Stimulated activated CD4-positive, alpha-beta T cell treated with anti-CD3 and anti-CD28 coated beads, Interleukin-4, amount 100 ng/mL, for 4 hours (primary cell): ENCODE results near the gene TDRD5.

Experiments used
- DNase-seq, 2 experiments: peaks; one replicate each; pipeline ENCODE4 v3.0.0-alpha.2; 2020

Gene TDRD5, protein sequence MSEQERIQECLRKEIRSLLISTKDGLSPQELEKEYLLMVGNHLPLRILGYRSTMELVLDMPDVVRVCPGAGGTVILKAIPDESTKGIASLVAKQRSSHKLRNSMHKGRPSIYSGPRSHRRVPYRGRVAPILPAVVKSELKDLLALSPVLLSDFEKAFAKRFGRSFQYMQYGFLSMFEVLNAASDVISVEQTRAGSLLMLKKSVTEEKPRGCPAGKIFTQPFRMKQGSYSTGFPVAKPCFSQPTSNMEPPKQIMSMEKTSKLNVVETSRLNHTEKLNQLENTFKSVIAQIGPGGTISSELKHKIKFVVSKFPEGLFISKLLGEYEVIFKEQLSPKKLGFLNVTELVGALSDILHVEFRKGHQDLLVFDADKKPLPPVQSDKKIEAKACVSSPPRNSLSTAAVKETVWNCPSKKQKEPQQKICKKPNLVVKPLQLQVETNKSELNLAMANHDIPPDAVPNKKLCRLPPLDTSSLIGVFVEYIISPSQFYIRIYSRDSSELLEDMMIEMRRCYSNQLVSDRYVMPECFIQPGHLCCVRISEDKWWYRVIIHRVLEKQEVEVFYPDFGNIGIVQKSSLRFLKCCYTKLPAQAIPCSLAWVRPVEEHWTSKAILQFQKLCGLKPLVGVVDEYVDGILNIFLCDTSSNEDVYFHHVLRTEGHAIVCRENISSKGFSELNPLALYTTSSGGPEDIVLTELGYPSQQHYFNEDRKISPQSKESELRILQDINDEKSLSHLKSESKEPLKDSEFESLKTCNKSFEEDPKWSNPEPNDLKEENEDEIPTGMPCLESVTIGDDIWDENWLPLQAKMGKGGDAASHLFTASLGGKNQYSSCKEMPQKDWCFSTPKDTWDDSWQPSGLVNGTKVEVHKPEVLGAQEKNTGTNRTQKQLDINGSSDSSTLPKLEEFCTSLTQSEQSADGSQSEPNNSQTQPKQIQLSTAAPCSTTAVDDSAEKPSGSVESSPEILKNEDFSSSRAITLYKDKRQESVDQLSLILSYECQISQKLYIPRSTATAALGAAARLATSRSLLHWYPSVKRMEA

DNA sequence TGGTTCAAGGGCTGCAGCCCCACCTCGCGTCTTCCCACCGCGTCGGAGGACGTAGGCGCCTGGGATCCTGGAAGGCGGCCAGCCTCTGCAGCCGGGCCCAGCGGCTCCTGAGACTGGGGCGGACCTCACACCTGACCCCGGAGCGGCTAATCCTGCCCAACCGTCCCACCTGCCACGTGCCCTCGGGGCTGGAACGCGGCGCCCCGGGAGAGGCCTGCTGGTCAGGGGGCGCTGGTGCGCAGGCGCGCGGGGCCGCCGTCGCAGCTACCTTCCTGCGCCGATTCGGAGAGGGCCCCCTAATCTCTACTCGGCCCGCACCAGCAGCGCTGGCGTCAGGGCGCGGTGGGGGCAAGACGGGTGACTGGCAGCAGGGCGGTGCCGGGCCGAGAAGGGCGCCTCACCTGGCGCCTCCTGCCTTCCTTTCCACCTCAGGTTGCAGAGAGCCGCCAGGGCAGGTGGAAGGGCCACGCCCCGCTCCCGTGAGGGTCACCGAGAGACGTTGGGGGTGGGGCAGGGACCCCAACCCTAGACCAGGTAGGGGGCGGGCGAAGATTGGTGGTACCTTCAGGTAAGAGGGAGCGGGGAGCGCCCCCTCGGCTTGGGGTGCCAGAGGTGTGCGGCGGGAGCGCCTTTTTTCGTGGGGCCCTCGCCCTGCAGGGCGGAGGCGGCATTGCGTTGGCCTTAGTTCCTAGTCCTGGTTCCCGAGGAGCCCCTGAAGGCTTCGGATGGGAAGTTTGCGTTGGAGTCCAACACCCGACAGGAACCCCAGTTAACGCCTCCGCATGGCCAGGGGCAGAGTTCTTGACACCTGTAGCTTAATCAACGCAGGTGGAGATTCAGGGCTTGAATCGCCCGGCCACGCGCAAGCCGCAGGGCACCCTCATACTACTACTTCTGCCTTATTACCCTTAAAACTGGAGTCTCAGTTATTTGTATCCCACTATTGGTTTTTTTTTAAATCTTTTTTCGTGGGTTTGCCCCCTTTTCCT lies at the start of gene TDRD5:
TSS of gene TDRD5 (plus strand) at position 241 of the 989 bp plus-strand sequence. CDS start 784 bp downstream, outside the sequence.
- DNase-seq, result no peak

DNA sequence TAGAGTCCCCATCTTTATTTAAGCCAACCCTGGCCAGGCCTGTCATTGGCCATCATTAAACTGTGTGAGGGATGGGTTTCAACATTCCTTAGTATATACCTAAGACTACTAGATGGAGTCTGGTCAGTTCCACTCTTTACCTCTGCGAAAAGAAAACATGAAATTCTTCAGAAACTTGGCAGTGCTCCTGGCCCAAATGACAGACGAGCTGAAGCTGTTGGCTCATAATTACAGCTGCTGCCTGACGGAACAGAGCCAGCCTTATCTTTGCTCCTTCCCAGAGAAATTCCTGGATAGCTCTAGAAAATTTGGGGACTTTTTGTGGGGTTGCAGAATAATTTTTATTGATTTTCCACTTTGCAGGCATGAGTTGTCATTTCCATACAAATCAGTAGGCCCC lies 46.3 kb upstream of the TDRD5 start:
- DNase-seq, result no peak

DNA sequence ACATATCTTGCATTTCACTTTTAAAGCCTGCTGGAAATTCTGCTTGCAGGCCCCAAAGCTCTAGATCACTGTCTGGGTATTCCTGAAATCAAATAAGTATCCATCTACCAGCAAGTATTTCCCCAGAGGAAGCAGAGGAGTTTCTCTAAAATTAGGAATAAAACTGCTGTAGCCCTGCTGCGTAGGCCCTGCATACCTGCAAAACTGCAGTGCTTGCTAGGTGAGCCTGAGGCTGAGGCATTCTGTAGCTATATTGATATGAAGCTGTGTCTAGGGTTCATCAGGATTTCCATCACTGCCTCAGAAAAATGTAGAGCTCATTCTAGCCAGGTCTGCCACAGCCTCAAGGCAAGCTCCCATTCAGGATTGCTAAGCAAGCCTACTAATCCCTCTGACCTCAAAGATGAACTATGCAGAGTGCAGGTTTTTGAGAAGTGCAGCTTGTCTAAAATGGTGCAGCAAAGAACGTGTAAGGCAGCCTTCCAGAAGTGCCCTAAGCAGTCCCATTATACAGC lies 44.6 kb upstream of the TDRD5 start:
- DNase-seq, result no peak

DNA sequence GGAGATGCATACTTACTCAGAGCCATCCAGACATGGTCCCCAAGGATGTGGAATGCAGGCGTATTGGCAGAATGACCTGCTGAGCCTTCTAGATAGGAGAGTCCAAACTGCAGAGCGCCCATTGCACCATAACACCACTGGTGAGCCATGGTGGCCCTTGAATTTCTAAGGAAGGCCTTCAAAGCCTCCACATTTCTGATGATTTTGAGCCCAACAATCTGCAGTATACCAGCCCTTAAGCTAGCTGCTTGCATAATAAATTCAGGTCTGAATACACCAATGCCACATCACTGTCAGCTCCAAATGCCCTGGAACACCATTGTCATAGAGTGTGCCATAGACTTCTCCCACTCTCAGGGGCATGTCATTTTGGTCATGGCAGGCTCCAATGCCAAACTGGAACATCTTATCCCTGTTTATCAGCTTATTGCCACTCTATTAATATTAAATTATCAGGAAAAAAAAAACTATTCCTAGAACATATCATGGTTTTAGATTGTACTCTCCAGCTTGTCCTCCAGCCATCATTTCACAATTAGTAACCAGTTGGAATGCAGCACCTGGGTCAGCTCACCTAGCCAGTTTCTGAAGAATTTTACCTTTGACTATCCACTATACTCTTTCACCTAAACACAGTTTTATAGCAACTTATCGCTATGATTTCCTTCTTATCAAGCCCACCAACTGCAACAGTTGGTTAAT lies 42.8 kb upstream of the TDRD5 start:
- DNase-seq, result no peak

DNA sequence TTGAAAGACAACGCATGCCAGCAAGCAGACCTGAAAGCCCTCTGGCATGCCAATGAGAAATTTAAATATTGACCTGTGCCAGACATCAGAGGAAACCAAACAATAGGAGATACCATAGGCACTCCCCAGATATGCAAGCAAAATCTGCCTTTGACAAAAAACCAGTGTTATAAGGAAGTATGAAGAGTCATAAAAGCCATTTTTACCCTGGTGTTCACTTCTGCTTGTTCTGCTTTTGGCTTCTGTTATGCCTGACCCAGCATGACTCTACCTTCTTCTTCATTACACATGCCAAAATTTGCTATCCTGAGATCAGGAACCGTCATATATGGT lies 42.3 kb upstream of the TDRD5 start:
- no peak for DNase-seq

DNA sequence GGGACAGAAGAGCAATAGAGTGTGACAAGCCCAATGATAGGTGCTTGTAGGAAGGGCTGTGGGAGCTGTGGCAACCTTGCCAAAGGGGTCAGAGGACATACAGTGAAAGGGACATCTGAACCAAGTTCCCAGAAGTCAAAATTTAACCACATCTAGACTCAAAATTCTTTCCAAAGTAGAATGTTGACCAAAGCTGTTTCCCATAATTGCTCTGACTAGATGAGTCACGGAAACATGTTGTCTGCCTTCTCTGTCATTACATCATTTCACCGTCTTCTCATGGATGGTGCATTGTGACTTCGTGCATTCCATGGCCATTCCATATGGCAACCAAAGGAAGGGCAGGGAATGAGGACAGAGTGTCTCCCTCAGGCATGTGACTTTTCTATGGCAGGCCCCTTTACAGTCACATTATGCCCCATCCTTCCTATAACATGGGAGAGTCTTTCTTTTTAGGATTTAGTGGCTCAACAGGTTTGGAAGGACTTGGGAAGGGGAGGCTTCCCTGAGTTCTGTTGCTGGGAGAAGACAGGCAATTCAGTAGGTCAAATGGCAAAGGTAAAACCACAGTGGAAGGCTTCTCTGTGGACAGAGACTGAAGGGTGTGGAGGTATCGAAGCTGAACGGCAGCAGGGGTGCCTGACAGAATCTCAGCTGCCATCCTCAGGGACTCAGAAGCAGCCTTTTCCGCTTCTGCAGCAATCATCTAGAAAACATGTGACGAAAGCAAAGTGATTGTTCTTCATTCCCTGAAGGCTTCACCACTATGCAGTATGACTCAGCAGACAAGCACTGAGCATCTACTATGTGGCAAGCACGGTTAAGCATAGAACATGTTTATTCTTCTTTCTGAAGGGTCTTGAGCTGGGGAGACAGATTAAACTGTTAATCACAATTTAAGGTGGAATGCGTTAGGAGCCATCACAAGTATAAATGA lies 40.6 kb upstream of the TDRD5 start:
- DNase-seq, result no peak

DNA sequence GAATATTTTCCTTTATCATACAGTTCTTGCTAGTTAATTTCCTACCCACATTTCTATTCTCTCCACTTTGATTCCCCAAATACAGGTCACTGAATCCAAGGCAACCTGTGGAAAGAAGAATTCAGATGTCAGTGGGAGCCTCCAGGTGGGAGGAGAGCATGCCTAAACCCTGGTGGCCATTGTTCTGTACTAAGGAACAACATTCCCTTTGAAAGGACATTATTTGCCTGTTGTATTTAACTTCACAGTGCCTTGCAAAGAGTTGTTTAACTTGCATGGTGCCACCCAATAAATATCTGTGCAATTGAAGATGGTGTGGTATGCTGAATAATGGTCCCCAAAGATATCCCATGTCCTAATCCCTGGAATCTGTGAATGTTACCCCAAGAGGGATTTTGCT lies 37.2 kb upstream of the TDRD5 start:
- DNase-seq, result no peak

DNA sequence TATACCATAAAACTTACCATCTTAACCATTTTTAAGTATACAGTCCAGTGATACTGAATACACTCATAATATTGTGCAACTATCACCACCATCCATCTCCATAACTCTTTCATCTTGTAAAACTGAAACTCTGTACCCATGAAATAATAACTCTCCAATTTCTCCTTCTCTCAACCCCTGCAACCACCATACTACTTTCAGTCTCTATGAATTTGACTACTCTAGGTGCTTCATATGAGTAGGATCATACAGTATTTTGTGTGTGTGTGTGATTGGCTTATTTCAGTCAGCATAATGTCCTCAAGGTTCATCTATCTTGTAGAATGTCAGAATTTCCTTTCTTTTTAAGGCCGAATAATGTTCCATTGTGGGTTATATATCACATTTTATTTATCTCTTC lies 33.6 kb upstream of the TDRD5 start:
- DNase-seq, result no peak

DNA sequence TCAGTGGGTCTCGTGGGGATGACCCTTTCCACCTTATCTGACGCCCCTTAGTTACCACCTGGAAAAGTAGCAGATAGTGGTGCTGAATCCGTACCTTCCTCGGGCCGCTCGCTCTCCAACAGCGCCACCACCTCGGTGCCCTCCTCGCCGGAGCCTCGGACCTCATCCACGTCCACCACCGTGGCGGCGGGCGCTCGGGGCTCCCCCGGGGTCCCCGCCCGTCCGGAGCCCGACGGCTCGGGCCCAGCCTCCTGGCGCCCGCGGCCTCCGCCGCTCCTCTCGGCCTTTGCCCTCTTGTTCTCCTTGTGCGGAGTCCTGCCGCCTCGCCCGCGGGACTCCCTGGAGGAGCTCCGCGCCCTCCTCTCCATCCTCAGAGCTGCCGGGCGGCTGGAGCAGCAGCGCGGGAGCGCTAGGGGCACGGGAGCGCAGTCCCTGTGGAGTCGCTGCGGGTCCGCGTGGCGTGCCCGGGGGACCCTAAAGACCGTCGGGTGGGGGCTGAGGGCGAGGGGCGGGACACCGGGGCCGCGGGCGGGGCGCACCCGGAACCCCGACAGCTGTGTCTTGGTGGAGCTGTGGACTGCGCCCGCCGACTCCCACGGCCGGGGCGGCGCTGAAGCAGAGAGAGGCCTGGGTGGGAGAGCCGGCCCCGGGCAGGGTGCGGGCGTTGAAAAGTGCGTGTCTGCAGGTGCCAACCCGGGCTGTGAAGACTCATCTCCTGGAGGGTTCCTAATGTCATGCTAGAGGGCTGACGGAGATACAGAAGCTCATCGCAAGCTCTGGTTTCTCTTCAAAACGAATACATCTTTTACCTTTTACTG lies 15.9 kb upstream of the TDRD5 start, which contains the start of gene NPHS2:
TSS of gene NPHS2 (minus strand) at position 452 of the 818 bp plus-strand sequence. CDS start at position 368, 84 bp downstream.
- no peak for DNase-seq

DNA sequence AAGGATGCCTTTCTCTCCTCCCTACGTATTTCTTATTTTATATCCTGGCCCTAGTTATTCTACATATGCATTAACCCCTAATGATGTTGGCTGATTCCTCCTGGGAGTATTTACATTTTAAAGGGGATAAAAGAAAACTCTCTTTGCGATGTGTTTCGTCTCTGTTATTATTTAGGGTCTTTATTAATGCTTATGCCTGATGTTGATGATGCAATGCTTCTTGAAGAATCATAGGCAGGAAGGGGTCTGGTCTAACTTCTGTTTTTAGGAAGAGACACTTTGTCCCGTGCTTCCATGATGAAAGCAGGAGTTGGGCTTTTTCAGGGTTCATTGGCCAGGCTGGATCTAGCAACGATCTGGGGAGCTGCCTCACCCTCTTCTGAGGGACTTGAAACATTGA lies 15.1 kb upstream of the TDRD5 start:
- DNase-seq, result no peak

DNA sequence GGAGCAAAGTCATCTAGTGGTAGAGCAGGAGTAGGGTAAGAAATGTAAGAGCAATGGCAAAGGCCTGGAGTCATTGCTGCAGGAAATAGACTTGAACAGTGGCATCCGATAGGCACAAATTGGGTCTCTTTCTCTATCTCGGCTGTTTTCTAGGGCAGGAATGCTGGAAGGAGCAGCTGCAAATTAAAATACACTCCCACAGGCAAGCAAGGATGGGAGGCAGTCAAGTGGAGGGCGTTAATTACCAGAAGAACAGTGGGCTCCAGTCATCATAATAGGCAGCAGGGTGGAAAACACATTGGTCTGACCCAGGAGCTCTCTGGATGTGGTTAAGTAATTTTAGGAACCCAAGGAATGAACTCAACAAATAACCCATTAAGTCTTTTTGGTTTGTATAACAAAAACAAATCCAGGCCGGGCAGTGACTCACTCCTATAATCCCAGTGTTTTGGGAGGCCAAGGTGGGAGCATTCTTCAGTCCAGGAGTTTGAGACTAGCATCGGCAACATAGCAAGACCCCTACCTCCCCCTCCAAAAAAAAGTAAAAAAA lies 7.8 kb upstream of the TDRD5 start:
- DNase-seq, result no peak

DNA sequence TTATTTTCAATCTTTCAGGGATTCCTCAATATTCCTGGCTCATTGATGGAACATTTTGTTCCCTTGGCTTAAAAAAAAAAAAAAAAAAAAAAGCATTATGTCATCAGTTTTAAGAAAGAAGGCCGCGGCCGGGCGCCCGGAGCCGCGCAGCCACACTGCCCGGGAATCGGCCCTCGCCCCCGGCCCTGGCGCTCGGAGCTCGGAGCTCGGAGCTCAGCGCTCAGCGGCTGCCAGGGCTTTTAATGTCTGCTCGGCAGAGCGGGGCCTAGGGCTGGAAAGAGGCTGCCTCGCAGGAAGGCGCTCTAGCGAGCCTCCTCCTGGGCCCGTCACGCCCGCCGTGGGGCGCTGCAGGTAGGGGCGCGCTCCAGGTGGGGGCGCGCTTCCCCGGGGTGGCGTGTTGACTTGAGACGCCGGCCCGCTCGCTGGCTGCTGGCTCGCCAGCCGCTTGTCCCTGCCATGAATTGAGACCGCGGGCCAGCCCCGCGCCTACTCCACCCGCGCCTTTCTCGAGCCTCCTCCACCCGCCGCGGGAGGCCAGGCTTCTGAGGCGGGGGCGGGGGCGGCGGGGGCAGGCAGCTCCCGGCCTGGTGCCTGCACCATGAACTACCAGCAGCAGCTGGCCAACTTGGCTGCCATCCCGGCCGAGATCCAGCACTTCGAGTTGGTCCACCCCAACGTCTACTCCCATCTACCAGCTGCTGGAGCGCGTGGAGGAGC lies 5.4 kb upstream of the TDRD5 start:
- DNase-seq, result no peak

DNA sequence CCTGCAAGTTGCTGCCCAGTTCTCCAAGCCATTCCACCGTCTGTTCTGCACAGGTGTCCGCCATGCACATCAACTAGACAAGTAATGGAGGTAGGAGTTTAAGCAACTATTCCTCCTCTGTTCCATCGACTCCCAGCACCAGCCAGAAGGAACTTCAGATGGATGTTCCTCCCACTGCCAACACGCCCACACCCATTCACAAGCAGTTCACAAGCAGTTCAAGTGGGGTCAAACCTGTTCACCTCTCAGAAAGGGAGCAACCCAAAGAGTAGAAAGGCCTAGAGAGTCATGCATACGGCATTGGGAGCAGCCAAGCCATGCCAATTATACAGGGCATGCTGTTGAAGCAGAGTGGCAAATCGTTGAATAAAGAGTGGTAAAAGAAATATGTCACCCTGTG lies 4.3 kb upstream of the TDRD5 start:
- no peak for DNase-seq

DNA sequence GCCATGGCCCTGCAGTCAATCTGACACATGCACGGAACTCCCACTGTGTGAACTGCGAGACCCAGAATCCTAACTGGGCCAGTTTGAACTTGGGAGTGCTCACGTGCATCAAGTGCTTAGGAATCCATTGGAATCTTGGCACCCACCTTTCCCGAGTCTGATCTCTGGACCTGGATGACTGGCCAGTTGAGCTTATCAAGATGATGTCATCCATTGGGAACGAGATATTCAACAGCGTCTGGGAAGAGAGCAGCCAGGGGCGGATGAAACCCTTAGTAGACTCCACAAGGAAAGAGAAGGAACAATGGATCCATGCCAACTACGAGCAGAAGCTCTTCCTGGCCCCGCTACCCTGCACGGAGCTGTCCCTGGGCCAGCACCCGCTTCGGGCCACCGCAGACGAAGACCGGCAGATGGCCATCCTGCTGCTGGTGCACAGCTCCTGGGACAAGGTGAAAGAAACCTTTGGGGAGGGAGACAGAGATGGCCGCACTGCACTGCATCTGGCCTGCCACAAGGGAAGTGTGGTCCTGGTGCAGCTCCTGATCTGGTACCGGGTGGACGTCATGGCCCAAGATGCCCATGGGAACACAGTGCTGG lies 3.1 kb upstream of the TDRD5 start:
- DNase-seq, result no peak

DNA sequence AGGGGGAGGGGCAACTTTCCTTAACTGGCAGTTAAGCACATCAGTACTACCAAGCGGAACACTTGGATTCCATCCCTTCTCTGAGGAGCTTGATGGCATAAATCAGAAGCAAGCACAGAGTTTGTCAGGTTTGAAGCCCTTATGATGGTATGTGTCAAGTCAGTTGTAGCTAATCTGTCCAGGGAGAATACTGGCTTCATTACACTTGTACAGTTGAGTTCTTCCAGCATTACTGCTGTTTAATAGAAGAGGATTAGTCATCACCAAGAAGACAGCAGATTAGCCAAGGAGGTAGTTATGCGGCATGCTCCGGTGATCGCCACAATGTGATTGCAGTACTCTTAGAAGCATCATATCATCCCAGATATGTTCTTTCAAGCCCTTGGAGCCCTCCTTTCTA lies 2.1 kb upstream of the TDRD5 start:
- no peak for DNase-seq

DNA sequence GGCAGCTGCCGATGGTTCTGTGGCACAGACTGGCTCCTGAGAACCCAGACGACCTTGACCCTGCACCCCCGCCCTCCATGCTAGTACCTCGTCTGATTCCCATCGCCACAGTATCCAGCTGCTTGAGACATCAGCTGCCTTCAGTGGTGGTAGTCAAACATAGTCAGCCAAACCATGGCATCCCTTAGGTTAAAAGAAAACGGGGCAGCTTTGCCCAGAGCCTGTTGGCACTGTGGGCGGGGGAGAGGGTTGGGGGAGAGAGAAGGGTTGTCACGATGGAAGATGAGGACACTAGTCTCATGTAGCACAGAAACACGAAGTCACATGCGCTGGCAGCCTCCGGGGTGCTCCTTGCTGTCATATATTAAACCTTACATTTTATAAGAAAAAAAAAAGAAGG lies 961 bp upstream of the TDRD5 start:
- DNase-seq, result no peak

DNA sequence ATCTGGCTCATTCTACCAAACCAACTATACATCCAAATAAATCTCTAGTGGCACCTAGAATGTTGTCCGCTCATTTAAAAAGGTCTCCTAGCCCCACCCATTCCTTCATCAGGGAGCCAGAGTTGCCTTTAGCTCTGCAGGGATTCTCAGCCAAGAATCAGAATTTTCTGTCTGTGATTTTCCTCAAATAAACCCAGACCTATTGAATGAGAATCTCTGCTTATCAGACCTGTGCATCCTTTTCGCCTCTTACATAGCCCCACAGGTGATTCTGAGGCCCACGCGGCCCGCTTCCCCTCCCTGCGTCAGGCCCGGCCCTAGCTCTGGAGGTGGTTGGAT lies 410 bp upstream of the TDRD5 start:
- DNase-seq, result no peak

DNA sequence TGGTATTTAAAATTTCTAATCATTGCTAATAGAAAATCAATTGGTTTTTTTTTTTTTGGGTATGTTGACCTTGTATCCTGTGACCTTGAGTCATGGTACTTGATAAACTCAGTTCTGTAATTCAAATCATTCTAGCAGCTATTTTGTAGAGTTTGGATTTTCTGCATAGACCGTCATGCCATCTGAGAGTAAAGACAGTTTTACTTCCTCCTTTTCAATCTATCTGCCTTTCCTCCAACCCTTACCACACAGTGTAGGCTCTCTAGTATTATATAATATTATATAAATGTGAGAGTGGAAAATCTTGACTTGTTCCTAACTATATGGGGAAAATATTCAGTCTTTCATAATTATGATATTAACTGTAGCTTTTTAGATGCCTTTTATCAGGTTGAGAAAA lies 7.0 kb downstream of the TDRD5 start:
- no peak for DNase-seq
